Testis (tissue), 3 donors: ENCODE results near the gene VPS72. TPM values are rescaled to one million over a fixed set of nuclear protein-coding genes. Genes with fewer than 3 reads are reported as not detected.

Experiments
- DNase-seq: peaks from one replicate; pipeline ENCODE4 v3.0.0-alpha.2; 2019
- H3K27ac ChIP-seq, 2 donors: fragments of 200-600 bp; sonication (generic); one replicate each; pipeline ENCODE4 v1.5.1; 2019
- H3K27me3 ChIP-seq: fragments of 200-600 bp; sonication (generic); one replicate; pipeline ENCODE4 v1.5.1; 2019
- H3K36me3 ChIP-seq: fragments of 200-600 bp; sonication (generic); one replicate; pipeline ENCODE4 v1.5.1; 2017; ENCODE audit warnings: low read depth; ENCODE audit errors: missing control alignments
- H3K4me1 ChIP-seq: fragments of 200-600 bp; sonication (generic); one replicate; pipeline ENCODE4 v1.5.1; 2019
- H3K4me3 ChIP-seq, 2 donors: fragments of 200-600 bp; sonication (generic); one replicate each; pipeline ENCODE4 v1.5.1; 2017 to 2019
- H3K9me3 ChIP-seq: fragments of 200-600 bp; sonication (generic); one replicate; pipeline ENCODE4 v1.5.1; 2017
- POLR2A ChIP-seq: fragments of 450-650 bp; IDR thresholded peaks from one replicate; pipeline ENCODE4 v1.6.1; 2017; ENCODE audit warnings: antibody characterized with exemption, mild to moderate bottlenecking, moderate library complexity
- WGBS, 2 donors: methylation state at CpG; one replicate each; pipeline ENCODE4 v1.1.5; 2018; 5-methylcytosine and 5-hydroxymethylcytosine counted together
- intact Hi-C: fragments of 100-400 bp; cut with DNase I; formaldehyde crosslinking; loops from one replicate; pipeline ENCODE4 v1.15.1; 2023; ENCODE audit warnings: low total_unique reads
- polyA plus RNA-seq: library from polyadenylated mRNA; stranded (reverse); fragments of 350-450 nt; fragmentation: Illumina TruSeq; extraction: RNeasy Lipid Tissue Mini Kit (QIAGEN cat#74804); gene quantifications from one replicate; pipeline ENCODE4 v1.2.3, GENCODE V29; 2014; ENCODE audit warnings: low read depth, low replicate concordance; ENCODE audit not compliant: insufficient read depth
- total RNA-seq, 2 donors: library from RNA; depleted of rRNA; stranded (reverse); fragments of >200 nt; gene quantifications; one replicate each; pipeline ENCODE4 v1.2.3, GENCODE V29; 2016
- TF ChIP-seq, protein P1 (sequence below), 3 experiments: fragments of 450-650 bp in 2 of 3; fragments of 200-600 bp in 1 of 3; sonication (generic) in 1 of 3; IDR thresholded peaks; one replicate each; pipeline ENCODE4 v1.5.1; 2016 to 2019; ENCODE audit warnings: antibody characterized with exemption in 3 of 3, mild to moderate bottlenecking in 2 of 3, moderate library complexity in 1 of 3

VPS72 gene
- total and polyA plus RNA-seq, 3 donors from 2014 or later = 31.9 to 57.9 (median 42.7) TPM

- TF ChIP-seq, protein P1, sequence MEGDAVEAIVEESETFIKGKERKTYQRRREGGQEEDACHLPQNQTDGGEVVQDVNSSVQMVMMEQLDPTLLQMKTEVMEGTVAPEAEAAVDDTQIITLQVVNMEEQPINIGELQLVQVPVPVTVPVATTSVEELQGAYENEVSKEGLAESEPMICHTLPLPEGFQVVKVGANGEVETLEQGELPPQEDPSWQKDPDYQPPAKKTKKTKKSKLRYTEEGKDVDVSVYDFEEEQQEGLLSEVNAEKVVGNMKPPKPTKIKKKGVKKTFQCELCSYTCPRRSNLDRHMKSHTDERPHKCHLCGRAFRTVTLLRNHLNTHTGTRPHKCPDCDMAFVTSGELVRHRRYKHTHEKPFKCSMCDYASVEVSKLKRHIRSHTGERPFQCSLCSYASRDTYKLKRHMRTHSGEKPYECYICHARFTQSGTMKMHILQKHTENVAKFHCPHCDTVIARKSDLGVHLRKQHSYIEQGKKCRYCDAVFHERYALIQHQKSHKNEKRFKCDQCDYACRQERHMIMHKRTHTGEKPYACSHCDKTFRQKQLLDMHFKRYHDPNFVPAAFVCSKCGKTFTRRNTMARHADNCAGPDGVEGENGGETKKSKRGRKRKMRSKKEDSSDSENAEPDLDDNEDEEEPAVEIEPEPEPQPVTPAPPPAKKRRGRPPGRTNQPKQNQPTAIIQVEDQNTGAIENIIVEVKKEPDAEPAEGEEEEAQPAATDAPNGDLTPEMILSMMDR (IDR thresholded peaks at IDR 0.05) = no peak
- TF ChIP-seq POLR2A = no peak
- Histone ChIP-seq H3K27ac (peak overlapping the region; percentile 66 to 82), H3K4me3 (peak overlapping the region; percentile 42 to 53), H3K27me3 (no peaks in the 10 kb centered on the region), H3K4me1 (peaks cover 31% of the 10 kb centered on the region), H3K9me3 (no peaks in the 10 kb centered on the region), H3K36me3 (no peaks in the 10 kb centered on the region)
- intact Hi-C loops = no loop called here
- DNase-seq = peak; percentile 71
- WGBS, 2 donors = 20 to 22% methylated on average over 11 to 39 of the region's 39 CpGs
Measured at GRCh38 chr1:151131701-151132334, 58.2 kb downstream of the VPS72 start.

GRCh38 chr1:151130987-151131586 is 58.9 kb downstream of the VPS72 start:
- Histone ChIP-seq H3K4me1 (peaks cover 31% of the 10 kb centered on the region), H3K9me3 (no peaks in the 10 kb centered on the region), H3K27ac (peak overlapping the region; percentile 71 to 82), H3K36me3 (no peaks in the 10 kb centered on the region), H3K27me3 (no peaks in the 10 kb centered on the region), H3K4me3 (peak overlapping the region; percentile 42 to 53)
- WGBS, 2 donors = 11 to 15% methylated on average over 25 to 45 of the region's 45 CpGs
- intact Hi-C loops = no loop called here
- peak; percentile 93 for DNase-seq
- TF ChIP-seq, protein P1 (IDR thresholded peaks at IDR 0.05) = no peak
- TF ChIP-seq POLR2A = no peak

DNA sequence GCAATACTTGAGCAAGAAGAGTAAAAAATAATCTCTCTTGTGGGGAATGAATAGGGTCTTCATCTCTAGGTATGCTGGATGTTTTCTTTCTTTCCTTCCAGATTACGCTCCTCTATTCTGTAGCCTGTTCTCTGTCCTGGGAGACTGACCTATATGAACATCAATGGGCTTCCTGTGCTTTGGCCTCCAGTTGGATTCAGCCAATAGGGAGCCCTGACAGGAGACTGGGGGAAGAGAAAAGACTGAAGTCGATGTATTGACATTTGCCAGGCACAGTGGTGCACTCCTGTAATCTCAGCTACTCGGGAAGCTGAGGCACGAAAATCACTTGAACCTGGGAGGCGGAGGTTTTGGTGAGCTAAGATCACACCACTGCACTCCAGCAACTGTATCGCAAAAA is 61.2 kb downstream of the VPS72 start:
- Histone ChIP-seq H3K4me1 (peaks cover 31% of the 10 kb centered on the region), H3K4me3 (no peak overlapping the region), H3K36me3 (no peaks in the 10 kb centered on the region), H3K9me3 (no peaks in the 10 kb centered on the region), H3K27me3 (no peaks in the 10 kb centered on the region), H3K27ac (peak overlapping the region in 1 of 2 donors; percentile 19)
- intact Hi-C loops = no loop called here
- WGBS, 2 donors = 59 to 68% methylated on average over 6 of the region's 6 CpGs
- TF ChIP-seq, protein P1 (IDR thresholded peaks at IDR 0.05) = no peak
- no peak for TF ChIP-seq POLR2A
- no peak for DNase-seq

Other genes with a start within 250 kb of the VPS72 start
- 100 to 1,000 TPM in 1 of 2 donors, 10 to 100 TPM in 1; 92.7 to 116 TPM for gene CERS2, start 215.4 kb downstream of the VPS72 start, total RNA-seq
- 138 TPM for gene CERS2, start 215.4 kb downstream of the VPS72 start, polyA plus RNA-seq
- 1 to 10 TPM; 5.1 to 6.9 TPM for gene ANXA9, start 207.9 kb downstream of the VPS72 start, total RNA-seq
- 5.7 TPM for gene ANXA9, start 207.9 kb downstream of the VPS72 start, polyA plus RNA-seq
- gene MINDY1, start 183.3 kb downstream of the VPS72 start, total RNA-seq = 10 to 100 TPM; 49.8 to 69.8 TPM
- 56.9 TPM for gene MINDY1, start 183.3 kb downstream of the VPS72 start, polyA plus RNA-seq
- gene PRUNE1, start 181.7 kb downstream of the VPS72 start, total RNA-seq = 10 to 100 TPM; 41.1 to 63.9 TPM
- gene PRUNE1, start 181.7 kb downstream of the VPS72 start, polyA plus RNA-seq = 45.5 TPM
- 1 to 10 TPM; 3.6 to 9.3 TPM for gene BNIPL, start 153.6 kb downstream of the VPS72 start, total RNA-seq
- 5.0 TPM for gene BNIPL, start 153.6 kb downstream of the VPS72 start, polyA plus RNA-seq
- 10 to 100 TPM; 57.3 to 78.4 TPM for gene C1orf56, start 142.4 kb downstream of the VPS72 start, total RNA-seq
- gene C1orf56, start 142.4 kb downstream of the VPS72 start, polyA plus RNA-seq = 145 TPM
- 10 to 100 TPM; 34.8 to 40.5 TPM for gene CDC42SE1, start 130.6 kb downstream of the VPS72 start, total RNA-seq
- 36.9 TPM for gene CDC42SE1, start 130.6 kb downstream of the VPS72 start, polyA plus RNA-seq
- gene MLLT11, start 129.8 kb downstream of the VPS72 start, total RNA-seq = 1 to 10 TPM; 1.6 to 2.3 TPM
- 3.2 TPM for gene MLLT11, start 129.8 kb downstream of the VPS72 start, polyA plus RNA-seq
- 10 to 100 TPM; 43.1 to 45.3 TPM for gene GABPB2, start 119.4 kb downstream of the VPS72 start, total RNA-seq
- 50.2 TPM for gene GABPB2, start 119.4 kb downstream of the VPS72 start, polyA plus RNA-seq
- 100 to 1,000 TPM; 134 to 175 TPM for gene SEMA6C, start 43.6 kb downstream of the VPS72 start, total RNA-seq
- 71.6 TPM for gene SEMA6C, start 43.6 kb downstream of the VPS72 start, polyA plus RNA-seq
- under 1 TPM; 0.55 to 0.99 TPM for gene TNFAIP8L2, start 33.5 kb downstream of the VPS72 start, total RNA-seq
- 2.1 TPM for gene TNFAIP8L2, start 33.5 kb downstream of the VPS72 start, polyA plus RNA-seq
- 10 to 100 TPM; 14.9 to 17.0 TPM for gene LYSMD1, start 24.3 kb downstream of the VPS72 start, total RNA-seq
- 9.5 TPM for gene LYSMD1, start 24.3 kb downstream of the VPS72 start, polyA plus RNA-seq
- 10 to 100 TPM; 27.5 to 31.7 TPM for gene SCNM1, start 24.1 kb downstream of the VPS72 start, total RNA-seq
- gene SCNM1, start 24.1 kb downstream of the VPS72 start, polyA plus RNA-seq = 46.0 TPM
- not detected for gene TMOD4, start 14.2 kb downstream of the VPS72 start, total RNA-seq
- 2.1 TPM for gene TMOD4, start 14.2 kb downstream of the VPS72 start, polyA plus RNA-seq
- gene PIP5K1A, start 8.4 kb upstream of the VPS72 start, total RNA-seq = 100 to 1,000 TPM; 168 to 234 TPM
- gene PIP5K1A, start 8.4 kb upstream of the VPS72 start, polyA plus RNA-seq = 94.1 TPM
- gene PSMD4, start 64.5 kb upstream of the VPS72 start, total RNA-seq = 100 to 1,000 TPM; 164 to 196 TPM
- gene PSMD4, start 64.5 kb upstream of the VPS72 start, polyA plus RNA-seq = 333 TPM
- gene ZNF687, start 92.1 kb upstream of the VPS72 start, total RNA-seq = 10 to 100 TPM; 39.9 to 58.2 TPM
- 38.4 TPM for gene ZNF687, start 92.1 kb upstream of the VPS72 start, polyA plus RNA-seq
- gene PI4KB, start 137.2 kb upstream of the VPS72 start, total RNA-seq = 100 to 1,000 TPM in 1 of 2 donors, 10 to 100 TPM in 1; 87.9 to 103 TPM
- gene PI4KB, start 137.2 kb upstream of the VPS72 start, polyA plus RNA-seq = 86.8 TPM
- 10 to 100 TPM; 18.8 to 19.8 TPM for gene RFX5, start 157.1 kb upstream of the VPS72 start, total RNA-seq
- 43.6 TPM for gene RFX5, start 157.1 kb upstream of the VPS72 start, polyA plus RNA-seq
- gene SELENBP1, start 182.5 kb upstream of the VPS72 start, total RNA-seq = 10 to 100 TPM; 13.0 to 15.1 TPM
- gene SELENBP1, start 182.5 kb upstream of the VPS72 start, polyA plus RNA-seq = 31.8 TPM
- gene PSMB4, start 209.4 kb upstream of the VPS72 start, total RNA-seq = 100 to 1,000 TPM; 155 to 186 TPM
- 179 TPM for gene PSMB4, start 209.4 kb upstream of the VPS72 start, polyA plus RNA-seq